ENCODE data around the gene PLCL1.

Gene PLCL1

DNA sequence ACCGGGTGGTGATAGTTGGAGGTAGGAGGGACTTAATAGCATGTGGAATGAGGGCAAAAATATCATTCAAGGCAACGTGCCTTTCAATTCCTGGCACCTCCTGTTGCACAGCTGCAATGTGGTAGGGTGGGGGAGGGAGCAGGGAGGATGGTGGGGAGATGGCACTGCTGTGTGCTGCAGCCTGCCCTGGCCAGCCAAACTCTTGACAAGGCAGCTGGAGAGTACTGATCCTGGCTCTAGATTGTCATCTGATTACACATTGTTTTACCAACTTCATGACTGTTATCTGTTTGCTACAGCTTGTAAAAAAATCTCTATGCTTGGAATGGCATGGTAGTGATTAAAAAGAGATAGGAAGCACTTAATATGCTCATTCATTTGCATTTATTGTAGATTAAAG, 47.7 kb downstream of the PLCL1 start:
- FAIRE-seq = no peak
- DNase-seq (ENCODE audit: low spot score) = no peak

DNA sequence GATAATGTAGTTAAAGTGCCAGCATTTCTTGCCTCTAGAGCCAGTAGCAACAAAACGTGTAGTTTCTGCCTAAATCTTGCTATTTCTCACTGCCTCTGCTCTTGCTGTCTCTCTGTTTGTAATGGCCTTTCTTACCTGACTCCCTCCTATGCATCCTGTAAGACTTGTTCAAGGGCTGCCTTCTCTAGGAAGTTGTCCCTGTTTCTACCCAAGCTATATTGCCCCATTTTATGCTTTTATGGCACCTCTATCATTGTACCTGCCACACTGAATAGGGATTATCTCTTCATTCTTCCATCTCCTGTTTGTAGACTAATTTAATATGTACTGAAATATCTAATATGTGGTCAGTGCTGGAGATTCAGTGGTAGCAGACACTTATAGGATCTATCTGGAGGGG, 49.2 kb downstream of the PLCL1 start:
- FAIRE-seq (no peak), DNase-seq (ENCODE audit: low spot score) (no peak)

GRCh38 chr2:197857476-197858107, 53.2 kb downstream of the PLCL1 start:
- DNase-seq (ENCODE audit: low spot score) = no peak
- FAIRE-seq = no peak

DNA sequence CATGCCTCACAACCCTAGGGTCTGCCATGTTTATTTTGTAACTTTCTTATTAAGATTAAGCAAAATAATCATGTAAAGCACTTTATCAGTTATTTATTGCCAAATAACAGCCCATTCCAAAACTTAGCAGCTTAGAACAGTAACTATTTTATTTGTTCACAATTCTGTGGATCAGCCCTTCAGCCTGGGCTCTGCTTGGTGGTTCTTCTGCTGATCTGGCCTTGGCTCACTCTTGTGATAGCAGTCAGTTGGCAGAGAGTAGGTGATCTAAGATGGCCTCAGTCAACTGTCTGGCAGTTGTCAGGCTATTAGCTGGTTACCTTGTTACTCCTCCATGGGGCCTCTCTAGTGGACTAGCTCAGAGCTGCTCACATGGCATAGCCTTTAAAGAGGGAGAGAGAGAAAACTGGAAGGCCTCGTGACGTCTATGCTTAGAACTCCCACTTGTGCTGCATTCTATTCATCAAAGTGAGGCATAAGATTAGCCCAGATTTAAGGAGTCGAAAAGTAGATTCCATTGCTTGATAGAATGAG, 54.3 kb downstream of the PLCL1 start:
- DNase-seq (ENCODE audit: low spot score) (no peak), FAIRE-seq (no peak)

- DNase-seq (ENCODE audit: low spot score) (no peak), FAIRE-seq (no peak)
Measured at GRCh38 chr2:197862246-197862955, 58.0 kb downstream of the PLCL1 start.

DNA sequence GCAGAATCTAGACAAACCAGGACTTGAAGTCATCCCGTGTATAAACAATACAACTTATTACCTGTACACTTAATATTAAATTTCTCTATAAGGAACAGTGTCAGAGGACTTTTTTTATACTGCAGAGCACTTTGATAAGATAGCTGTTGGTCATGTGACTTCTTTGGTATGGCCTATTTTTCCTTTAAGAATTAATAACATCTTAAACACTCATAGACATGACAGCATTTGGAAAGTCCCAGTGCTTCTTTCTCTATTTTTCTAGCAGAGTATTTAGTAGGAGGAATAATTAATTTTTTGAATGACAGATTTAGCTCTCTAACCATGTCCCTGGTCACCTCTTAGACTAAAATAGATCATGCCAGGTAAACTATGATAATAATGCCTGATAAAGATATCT, 59.4 kb downstream of the PLCL1 start:
- no peak for DNase-seq (ENCODE audit: low spot score)
- FAIRE-seq = no peak

DNA sequence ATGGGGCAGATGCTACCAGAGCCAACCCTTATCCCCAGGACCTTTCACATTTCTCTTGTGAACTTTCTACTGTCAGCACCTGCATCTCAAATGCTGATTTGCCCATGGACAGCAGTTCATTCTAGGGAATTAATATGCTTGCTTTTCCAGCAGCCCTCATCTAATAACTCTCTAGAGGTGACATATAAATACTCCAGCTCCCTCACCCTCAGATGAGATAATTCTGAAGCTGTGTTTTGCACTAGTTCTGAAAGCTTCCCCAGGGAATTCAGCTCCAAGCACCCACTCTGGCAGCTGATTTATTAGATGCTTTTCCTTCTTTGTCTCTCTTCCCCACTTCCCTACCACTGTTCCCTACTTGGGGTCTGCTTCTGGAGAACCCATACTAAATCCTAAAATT, 62.1 kb downstream of the PLCL1 start:
- no peak for FAIRE-seq
- DNase-seq (ENCODE audit: low spot score) = no peak

- no peak for FAIRE-seq
- no peak for DNase-seq (ENCODE audit: low spot score)
Measured at GRCh38 chr2:197867033-197867432, 62.6 kb downstream of the PLCL1 start.

DNA sequence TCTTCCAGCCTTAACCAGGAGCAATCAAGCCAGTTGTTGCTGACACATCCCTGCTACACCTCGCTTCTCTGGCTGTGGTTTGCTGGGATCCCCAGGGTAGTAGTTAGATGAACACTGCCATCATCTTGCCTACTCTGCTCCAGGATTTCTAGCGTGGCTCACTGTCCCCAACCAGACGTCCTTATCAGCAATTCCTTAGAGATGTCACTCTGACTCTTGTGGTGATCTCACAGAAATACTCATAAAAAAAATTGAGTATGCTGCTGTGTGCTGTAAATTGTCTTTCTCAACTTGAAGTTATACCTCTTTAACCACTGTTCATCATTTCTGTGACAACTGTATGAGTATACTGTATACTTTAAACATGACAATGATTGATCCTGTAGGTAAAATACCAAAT, 63.2 kb downstream of the PLCL1 start:
- FAIRE-seq (no peak), DNase-seq (ENCODE audit: low spot score) (no peak)

- FAIRE-seq = no peak
Measured at GRCh38 chr2:197868206-197868605, 63.8 kb downstream of the PLCL1 start.

GRCh38 chr2:197869041-197869440, 64.6 kb downstream of the PLCL1 start:
- no peak for DNase-seq (ENCODE audit: low spot score)
- FAIRE-seq = no peak

More at GRCh38 chr2:197868206-197868605, 63.8 kb downstream of the PLCL1 start:
- no peak for DNase-seq (ENCODE audit: low spot score)

DNA sequence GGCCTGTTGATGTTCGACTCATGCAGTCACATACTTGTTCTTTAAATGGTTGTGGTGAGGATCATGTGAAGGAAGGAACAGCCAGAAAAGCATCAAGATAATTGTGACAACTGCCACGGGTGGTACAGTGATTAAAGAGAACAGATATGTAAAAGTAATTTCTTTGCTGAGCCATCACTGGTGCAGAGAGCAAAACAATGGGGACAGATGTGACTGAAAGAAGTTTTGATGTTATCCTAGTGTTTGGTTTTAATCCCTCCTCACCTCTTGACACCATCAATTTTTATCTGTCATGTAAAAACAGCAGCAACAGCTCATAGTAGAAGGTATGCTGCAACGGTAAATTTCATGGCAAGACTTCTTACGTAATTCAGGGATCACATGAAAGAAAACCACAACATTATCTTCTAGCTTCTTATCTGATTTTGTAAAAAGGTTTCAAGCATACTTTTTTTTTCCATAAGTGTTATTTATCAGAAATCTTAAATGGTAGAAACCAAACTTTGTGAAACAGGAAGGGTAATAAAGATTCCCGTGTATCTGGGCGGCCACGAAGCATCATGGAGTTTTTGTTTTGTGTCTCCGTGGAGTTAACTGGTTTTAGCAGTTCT, 65.2 kb downstream of the PLCL1 start:
- FAIRE-seq (no peak), DNase-seq (ENCODE audit: low spot score) (no peak)

DNA sequence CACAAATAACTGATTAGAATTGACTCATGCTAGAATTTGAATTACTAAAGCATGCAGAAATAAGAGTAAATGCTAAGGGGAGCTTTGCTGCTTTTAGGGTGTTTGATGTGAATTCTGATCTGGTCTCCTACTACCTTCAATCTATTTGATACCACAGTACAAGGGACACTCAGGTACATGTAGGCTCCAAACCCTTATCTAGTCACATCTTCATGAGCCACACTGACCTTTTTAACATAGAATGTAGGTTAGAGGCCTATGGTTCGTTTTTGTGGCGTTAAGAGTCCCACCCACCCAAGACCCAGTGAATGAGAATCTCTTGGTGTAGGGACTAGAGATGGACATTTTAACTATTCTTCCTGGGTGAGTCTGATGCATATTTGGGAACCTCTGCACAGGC, 65.7 kb downstream of the PLCL1 start:
- FAIRE-seq (no peak), DNase-seq (ENCODE audit: low spot score) (no peak)

GRCh38 chr2:197871780-197872456, 67.5 kb downstream of the PLCL1 start:
- DNase-seq (ENCODE audit: low spot score) = no peak
- FAIRE-seq = no peak

DNA sequence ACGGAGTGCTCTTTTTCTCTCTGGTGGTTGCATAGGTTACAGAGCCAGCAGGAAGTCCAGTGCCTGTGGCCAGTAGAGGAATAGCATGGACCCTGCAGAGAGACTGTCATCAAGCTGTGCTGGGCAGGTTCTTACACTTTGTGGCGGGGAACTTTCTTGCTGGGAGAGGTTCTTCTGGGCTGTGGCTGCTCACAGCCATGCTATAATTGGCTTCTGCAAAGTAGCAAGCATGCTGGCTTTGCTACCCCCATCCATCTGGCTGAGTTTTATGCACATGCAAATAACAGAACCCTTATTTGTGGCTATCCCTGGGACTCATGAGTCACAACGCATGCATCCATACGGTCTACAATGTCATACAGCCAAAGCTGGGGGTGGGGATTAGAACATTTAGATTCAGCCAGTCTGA, 68.9 kb downstream of the PLCL1 start:
- FAIRE-seq (no peak), DNase-seq (ENCODE audit: low spot score) (no peak)

DNA sequence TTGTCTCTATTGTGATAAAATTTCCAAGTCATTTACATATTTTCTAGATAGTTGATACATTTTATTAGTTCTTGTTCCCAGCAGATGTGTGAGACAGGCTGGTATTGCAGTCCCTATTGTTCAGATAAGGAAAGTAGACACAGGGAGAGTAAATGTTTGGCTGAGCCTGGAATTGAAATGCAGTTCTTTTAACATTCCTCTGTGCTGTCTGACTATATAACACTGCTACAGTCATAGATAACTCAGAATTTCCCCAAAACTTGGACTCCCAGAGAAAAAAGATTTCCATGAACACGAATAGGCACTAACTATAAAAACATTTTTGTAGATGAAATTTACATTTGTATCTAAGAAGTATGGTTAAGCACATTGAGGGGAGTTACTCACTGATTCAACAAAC, 71.4 kb downstream of the PLCL1 start:
- FAIRE-seq = no peak
- no peak for DNase-seq (ENCODE audit: low spot score)

DNA sequence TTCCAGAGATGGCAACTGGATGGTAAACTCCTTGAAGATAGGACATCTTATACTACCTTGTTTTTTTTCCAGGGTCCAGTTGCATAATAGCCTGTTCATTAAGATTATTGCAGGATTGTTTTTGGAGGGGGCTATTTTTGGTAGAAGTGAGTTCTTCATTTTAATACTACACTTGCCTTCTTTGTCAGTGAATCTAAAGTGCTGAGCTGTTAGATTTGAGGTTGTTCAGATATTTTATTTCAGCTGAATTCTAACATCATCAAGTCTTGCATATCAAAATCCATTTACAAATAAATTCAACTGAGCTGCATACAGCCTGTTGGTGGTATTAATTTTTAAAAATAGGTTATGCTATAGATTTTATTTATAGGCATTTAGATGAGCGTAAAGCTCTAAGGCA, 72.1 kb downstream of the PLCL1 start:
- FAIRE-seq = no peak

GRCh38 chr2:197877038-197877437, 72.6 kb downstream of the PLCL1 start:
- DNase-seq (ENCODE audit: low spot score) (no peak), FAIRE-seq (no peak)

More for the DNA sequence above, 72.1 kb downstream of the PLCL1 start:
- no peak for DNase-seq (ENCODE audit: low spot score)

- FAIRE-seq = no peak
- DNase-seq (ENCODE audit: low spot score) = no peak
Measured at GRCh38 chr2:197878792-197879191, 74.4 kb downstream of the PLCL1 start.

GRCh38 chr2:197879812-197880408, 75.5 kb downstream of the PLCL1 start:
- DNase-seq (ENCODE audit: low spot score) (no peak), FAIRE-seq (no peak)

DNA sequence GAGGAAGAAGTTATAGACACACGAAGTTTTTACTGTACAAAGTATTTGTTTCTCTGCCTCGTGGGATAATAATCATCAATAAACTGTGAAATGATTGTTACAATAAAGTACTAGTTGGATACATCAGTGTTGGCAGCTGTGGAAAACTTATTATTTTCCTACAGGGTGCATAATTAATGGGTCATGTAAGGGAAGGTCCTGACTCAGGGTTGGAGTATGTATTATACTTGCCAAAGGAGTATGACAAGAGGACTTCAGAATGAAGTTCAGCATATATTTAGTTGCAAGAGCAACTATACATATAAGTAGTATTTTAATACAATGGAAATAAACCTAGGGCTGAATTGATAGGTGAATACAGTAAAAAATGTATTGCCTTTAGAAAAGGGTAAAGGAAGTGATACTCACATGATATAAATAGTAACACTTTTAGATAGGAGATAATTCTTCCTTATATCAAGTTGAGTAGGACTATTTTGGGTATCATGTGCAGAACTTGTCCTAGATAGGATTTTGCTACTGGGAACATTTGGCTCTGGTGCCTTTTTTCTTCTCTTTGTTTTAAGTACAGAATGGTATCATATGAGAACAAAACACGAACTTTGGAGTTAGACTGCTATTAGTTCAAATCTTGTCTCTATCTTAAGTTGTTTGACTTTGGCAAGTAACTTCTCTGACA, 79.1 kb downstream of the PLCL1 start:
- FAIRE-seq (no peak), DNase-seq (ENCODE audit: low spot score) (no peak)

Measured in RCC 7860 (cell line).